ENCODE data around the gene NCL. TPM values are rescaled to one million over a fixed set of nuclear protein-coding genes. Genes with fewer than 3 reads are reported as not detected.
A peak's percentile ranks its signal among the peaks of the same experiment; 100 is the strongest.
"Not testable (repeated sequence)": the region's sequence is repeated elsewhere in the genome, so short reads cannot be mapped to it uniquely, and the experiment has no call there.

NCL gene
- total RNA-seq, 1 donor: 182 TPM

DNA sequence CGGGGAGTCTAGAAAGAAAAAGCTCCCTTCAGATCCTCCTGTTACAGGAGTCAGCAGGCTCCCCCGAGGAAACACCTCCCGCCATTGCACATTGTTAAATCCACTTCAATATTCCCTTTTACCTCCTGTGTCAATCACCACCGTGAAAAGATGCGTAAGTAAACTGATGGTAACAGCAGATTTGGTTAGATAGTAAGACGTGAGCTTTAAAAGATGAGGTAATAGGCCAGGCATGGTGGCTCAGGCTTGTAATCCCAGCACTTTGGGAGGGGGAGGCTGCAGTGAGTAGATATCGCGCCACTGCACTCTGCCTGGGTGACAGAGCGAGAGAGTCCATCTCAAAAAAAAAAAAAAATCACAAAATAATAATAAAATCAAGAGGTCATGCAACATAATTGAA is 15.2 kb upstream of the NCL start:
- Histone ChIP-seq H3K4me1 (ENCODE audit: insufficient read depth, low read length) (peaks cover 7% of the 10 kb centered on the region), H3K9me3 (ENCODE audit: low read depth, low read length) (no peaks in the 10 kb centered on the region), H3K4me3 (ENCODE audit: low read length) (no peak overlapping the region), H3K27me3 (ENCODE audit: insufficient read depth, low read length) (no peaks in the 10 kb centered on the region)

DNA sequence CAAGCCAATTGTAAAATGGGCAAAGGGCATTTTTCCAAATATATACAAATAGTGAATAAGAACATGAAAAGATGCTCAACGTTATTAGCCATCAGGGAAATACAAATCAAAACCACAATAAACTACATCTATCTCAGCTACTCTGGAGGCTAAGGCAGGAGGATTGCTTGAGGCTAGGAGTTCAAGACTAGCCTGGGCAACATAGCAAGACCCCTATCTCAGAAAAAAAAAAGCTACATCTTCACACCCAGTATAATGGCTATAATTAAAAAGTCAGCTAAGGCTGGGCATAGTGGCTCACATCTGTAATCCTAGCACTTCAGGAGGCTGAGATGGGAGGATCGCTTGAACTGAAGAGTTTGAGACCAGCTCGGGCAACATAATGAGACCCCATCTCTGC is 12.6 kb upstream of the NCL start:
- Histone ChIP-seq H3K4me3 (ENCODE audit: low read length) (no peak overlapping the region), H3K27me3 (ENCODE audit: insufficient read depth, low read length) (no peaks in the 10 kb centered on the region), H3K9me3 (ENCODE audit: low read depth, low read length) (no peaks in the 10 kb centered on the region), H3K4me1 (ENCODE audit: insufficient read depth, low read length) (no peaks in the 10 kb centered on the region)

DNA sequence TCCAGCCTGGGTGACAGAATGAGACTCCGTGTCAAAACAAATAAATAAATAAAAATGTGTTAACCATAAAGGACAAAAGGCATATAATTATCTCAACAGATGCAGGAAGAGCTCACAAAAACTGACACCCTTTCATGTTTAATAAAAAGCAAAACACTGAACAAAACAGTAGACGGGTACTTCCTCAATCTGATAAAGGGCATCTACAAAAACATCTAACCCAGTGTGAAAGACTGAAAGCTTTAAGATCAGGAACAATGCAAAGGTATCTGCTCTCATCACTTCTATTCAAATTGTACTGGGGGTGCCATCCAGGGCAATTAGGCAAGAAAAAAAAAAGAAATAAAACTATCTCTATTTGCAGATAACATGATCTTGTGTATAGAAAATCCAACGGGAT is 11.7 kb upstream of the NCL start:
- H3K27me3 ChIP-seq (ENCODE audit: insufficient read depth, low read length): no peaks in the 10 kb centered on the region
- no peaks in the 10 kb centered on the region for H3K4me1 ChIP-seq (ENCODE audit: insufficient read depth, low read length)
- no peaks in the 10 kb centered on the region for H3K9me3 ChIP-seq (ENCODE audit: low read depth, low read length)
- no peak overlapping the region for H3K4me3 ChIP-seq (ENCODE audit: low read length)

DNA sequence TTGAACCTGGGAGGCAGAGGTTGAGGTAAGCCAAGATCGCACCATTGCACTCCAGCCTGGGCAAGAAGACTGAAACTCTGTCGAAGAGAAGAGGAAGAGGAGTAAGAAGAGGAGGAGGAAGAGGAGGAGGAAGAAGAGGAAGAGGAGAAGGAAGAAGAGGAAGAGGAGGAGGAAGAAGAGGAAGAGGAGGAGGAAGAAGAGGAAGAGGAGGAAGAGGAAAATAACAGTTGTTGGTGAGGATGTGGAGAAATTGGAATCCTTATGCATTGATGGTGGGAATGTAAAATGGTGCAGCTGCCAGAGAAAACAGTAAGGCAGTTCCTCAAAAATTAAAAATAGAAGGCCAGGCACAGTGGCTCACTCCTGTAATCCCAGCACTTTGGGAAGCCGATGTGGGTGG is 8.5 kb upstream of the NCL start:
- Histone ChIP-seq H3K27me3 (ENCODE audit: insufficient read depth, low read length) (no peaks in the 10 kb centered on the region), H3K4me1 (ENCODE audit: insufficient read depth, low read length) (peaks cover 20% of the 10 kb centered on the region), H3K9me3 (ENCODE audit: low read depth, low read length) (no peaks in the 10 kb centered on the region), H3K4me3 (ENCODE audit: low read length) (no peak overlapping the region)

DNA sequence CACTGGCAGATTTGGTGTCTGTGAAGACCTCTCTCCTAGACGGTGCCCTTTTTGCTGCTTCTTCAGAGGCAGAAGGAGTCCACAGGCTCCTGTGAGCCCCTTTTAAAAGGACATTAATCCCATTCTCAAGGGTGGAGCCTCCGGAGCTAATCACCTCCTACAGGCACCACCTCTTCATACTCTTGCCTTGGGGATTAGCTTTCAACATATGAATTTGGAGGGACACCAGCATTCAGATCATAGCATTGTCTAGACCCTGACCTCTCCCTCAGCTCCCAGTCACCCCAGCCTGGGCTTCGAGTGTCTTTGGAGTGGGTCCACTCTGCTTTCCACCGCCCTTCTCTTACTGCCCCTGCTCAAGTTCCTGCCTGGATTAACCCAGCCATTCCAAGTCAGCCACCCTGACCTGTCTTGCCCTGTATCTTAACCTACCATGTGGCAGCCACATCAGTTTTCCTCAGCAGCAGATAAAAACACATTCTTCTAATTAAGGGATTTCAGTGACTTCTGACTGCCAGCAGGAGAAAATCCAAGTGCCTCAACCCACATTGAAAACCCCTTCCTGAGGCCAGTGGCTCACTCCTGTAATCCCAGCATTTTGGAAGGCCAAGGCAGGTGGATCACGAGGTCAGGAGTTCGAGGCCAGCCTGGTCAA is 6.1 kb upstream of the NCL start:
- Histone ChIP-seq H3K4me3 (ENCODE audit: low read length) (no peak overlapping the region), H3K9me3 (ENCODE audit: low read depth, low read length) (no peaks in the 10 kb centered on the region), H3K27me3 (ENCODE audit: insufficient read depth, low read length) (no peaks in the 10 kb centered on the region), H3K4me1 (ENCODE audit: insufficient read depth, low read length) (peaks cover 25% of the 10 kb centered on the region)

DNA sequence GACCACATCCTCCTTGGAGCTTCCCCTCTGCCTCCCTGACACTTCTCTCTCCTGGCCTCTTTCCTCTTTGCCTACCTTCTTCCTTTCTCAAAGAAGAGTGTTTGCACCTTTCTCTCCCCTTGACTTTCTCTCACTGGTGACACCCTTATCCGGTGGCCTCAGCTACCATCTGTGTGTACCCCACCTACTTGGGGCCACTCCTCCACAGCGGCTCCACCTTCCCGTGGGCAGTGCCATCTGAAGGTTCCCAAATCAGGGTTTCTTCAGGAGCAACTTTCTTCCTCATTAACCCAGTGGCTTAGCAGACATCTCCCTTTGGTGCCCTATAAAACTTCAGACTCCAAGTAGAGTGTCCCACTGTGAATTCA is 5.3 kb upstream of the NCL start:
- peaks cover 30% of the 10 kb centered on the region for H3K4me1 ChIP-seq (ENCODE audit: insufficient read depth, low read length)
- no peaks in the 10 kb centered on the region for H3K27me3 ChIP-seq (ENCODE audit: insufficient read depth, low read length)
- H3K4me3 ChIP-seq (ENCODE audit: low read length): no peak overlapping the region
- no peaks in the 10 kb centered on the region for H3K9me3 ChIP-seq (ENCODE audit: low read depth, low read length)

DNA sequence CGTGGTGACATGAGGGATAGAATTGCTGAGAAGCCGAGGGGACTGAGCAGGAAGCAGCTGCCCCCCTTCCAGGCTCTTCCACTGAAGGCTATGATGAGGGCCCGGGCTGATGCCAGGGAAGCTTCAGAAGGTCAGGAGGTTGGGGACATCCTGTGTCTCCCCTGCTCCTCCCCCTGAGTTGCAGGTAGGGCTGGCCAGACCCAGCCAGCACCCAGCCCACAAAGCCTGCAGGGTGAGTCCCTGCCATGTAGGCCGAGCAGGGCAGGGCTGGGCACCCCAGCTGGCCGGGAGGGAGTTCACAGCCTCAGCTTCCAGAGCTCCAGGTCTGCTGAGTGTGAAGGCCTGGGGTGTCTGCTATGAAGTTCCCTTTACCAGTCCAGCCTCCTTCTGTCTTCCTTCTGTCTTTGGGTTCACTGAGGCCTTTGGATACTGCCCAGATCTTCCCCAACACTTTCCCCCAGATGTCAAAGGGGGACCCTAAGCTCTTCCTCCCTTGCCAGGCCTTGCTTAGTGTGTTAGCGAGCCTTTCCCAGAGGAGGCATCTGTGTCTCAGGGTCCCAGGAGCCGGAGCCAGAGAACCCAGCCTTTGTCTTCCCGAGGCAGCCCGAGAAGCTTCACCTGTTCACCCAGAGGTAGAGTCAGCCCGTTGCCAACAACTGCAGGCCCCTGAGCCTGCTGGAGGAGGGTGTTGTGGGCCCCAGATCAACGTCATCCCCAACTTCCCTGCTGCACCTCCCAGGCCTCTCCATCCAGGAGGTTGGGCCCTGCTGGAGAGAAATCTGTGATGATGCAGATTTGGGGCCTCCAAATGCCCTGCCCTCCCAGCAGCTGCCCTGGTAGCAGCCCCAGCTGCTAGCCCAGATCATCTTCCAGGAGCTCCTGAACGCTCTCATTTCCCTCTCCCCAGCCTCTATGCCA is 3.6 kb upstream of the NCL start:
- no peaks in the 10 kb centered on the region for H3K9me3 ChIP-seq (ENCODE audit: low read depth, low read length)

DNA sequence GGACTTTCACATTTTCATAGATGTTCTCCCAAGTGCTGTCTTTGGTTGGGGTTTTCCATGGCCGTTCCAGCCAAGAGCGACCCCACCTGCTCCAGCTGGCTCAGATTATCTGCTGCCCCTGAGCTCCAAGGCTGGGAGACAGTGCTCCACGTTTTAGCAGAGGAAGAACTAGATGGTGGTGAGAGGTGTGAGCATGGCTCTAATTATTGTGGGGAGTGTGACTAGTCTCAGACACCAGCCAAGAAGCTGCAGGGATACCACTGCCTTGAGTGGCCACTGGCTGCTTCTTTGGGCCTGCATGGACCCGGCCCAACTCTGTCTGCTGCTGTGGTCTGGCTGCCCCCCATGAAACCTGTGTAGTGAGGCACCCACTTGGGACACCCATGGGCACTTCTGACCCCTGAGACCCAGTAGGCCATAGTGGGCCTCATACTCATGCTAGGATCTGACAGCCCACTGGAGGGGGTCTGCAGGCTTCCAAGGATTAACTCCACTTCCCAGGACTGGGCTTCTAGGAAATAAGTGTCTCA is 2.8 kb upstream of the NCL start:
- Histone ChIP-seq H3K4me3 (ENCODE audit: low read length) (no peak overlapping the region), H3K27me3 (ENCODE audit: insufficient read depth, low read length) (no peaks in the 10 kb centered on the region), H3K9me3 (ENCODE audit: low read depth, low read length) (no peaks in the 10 kb centered on the region), H3K4me1 (ENCODE audit: insufficient read depth, low read length) (peaks cover 47% of the 10 kb centered on the region)

More for the DNA sequence above, 3.6 kb upstream of the NCL start:
- no peak overlapping the region for H3K4me3 ChIP-seq (ENCODE audit: low read length)
- peaks cover 39% of the 10 kb centered on the region for H3K4me1 ChIP-seq (ENCODE audit: insufficient read depth, low read length)
- no peaks in the 10 kb centered on the region for H3K27me3 ChIP-seq (ENCODE audit: insufficient read depth, low read length)

DNA sequence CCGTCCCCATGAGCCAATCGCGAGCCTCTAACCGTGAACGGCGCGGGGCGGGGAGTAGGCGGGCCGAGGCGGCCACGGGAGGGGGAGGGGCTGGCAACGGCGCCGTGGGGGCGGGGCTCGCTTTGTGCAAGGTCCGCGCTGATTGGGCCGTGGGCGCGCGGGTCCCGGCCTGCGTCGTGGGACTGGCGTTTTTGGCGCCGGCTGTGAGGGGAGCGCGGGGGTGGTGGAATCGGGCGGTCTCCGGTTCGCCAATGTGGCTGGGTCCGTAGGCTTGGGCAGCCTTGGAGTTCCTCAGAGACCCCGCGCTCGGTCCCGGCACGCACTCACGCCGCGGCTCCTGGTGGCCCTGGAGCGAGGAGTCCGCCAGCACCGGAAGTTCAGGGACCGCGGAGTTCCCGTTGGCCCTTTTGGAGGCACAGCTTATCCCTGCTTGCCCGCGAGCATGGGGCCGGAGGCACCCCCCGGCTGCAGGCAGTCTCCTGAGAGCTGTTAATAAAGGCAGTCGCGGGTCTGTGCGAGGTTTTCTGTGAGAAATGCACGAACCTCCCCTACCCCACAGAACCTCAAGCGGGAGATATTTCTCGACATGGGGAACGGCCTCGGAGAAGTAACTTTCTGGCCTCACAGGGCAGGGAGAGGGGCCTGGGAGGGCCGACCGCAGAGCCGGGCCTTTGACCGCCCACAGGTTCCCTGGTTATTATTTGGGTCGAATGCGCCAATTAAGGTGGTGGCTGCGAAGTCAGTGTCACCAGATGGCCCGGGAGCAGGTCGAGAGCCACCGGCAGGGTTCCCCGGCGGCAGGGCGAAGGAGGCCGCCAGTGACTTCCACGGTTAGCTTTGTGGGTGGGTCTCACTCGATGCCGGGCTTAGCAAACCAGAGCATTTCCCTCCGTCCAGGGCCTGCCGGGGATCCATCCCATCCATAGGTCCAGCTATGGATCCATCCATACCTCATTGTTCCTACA is 574 bp upstream of the NCL start:
- Histone ChIP-seq H3K27me3 (ENCODE audit: insufficient read depth, low read length) (no peaks in the 10 kb centered on the region), H3K9me3 (ENCODE audit: low read depth, low read length) (no peaks in the 10 kb centered on the region), H3K4me3 (ENCODE audit: low read length) (peak overlapping the region; percentile 86), H3K4me1 (ENCODE audit: insufficient read depth, low read length) (peaks cover 54% of the 10 kb centered on the region)

DNA sequence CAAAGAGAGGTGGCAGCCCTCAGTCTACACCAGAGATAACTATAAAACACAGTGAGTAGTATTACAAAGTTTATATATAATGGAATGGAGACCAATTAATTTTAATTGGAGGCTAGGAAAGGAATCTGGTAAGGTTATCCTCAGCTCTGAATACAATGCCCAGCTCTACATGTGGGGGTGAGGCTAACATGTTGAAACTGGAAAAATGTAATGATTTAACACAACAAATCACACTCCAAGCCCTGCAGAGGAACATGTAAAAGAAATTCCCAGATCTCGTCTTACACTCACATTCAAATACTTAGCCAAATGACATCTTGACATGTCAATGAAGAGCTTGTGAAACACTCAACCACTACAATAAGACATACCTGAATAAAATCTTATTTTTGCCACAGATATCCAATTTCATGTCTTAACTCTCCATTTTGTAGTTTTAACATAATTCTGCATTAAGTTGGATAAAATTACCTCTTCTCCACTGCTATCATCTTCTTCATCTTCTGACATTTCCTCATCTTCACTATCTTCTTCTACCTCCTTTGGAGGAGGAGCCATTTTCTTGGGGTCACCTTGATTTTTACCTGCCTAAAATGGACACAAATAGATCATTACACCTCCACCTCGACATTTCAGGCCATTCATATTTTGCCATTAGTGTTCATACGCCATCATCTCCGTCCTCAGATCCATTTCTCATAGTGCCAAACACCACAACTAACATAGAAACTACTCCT is 1.4 kb downstream of the NCL start:
- peak overlapping the region; percentile 86 for H3K4me3 ChIP-seq (ENCODE audit: low read length)
- peaks cover 41% of the 10 kb centered on the region for H3K4me1 ChIP-seq (ENCODE audit: insufficient read depth, low read length)
- H3K27me3 ChIP-seq (ENCODE audit: insufficient read depth, low read length): no peaks in the 10 kb centered on the region
- no peaks in the 10 kb centered on the region for H3K9me3 ChIP-seq (ENCODE audit: low read depth, low read length)

DNA sequence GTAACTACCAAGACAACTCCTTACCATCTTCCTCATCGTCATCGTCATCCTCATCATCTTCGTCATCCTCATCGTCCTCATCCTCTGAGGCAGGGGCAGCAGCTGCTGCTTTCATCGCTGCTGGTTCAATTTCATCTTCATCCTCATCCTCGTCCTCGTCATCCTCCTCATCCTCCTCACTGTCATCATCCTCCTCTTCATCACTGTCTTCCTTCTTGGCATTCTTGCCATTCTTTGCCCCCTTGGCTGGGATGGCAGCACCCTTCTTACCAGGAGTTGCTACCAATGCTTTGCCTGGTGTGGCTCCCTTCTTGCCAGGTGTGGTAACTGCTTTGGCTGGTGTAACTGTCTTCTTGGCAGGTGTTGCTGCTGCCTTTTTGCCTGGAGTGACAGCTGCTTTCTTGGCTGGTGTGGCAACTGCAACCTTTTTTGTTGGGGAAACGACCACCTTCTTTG is 2.7 kb downstream of the NCL start:
- no peak overlapping the region for H3K4me3 ChIP-seq (ENCODE audit: low read length)
- no peaks in the 10 kb centered on the region for H3K9me3 ChIP-seq (ENCODE audit: low read depth, low read length)
- H3K27me3 ChIP-seq (ENCODE audit: insufficient read depth, low read length): no peaks in the 10 kb centered on the region
- peaks cover 41% of the 10 kb centered on the region for H3K4me1 ChIP-seq (ENCODE audit: insufficient read depth, low read length)

DNA sequence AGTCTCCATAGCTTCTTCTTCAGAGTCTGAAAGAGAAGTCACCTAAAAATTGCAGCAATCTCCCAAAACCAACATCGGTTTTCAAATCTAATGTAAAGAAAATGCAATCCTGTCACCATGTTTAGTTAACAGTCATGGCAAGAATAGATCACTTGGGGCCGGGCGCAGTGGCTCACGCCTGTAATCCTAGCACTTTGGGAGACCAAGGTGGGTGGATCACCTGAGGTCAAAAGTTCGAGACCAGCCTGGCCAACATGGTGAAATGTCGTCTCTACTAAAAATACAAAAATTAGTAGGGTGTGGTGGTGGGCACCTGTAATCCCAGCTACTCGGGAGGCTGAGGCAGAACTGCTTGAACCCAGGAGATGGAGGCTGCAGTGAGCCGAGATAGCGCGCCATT is 3.4 kb downstream of the NCL start:
- H3K4me3 ChIP-seq (ENCODE audit: low read length); H3K9me3 ChIP-seq (ENCODE audit: low read depth, low read length): not testable (repeated sequence)
- H3K4me1 ChIP-seq (ENCODE audit: insufficient read depth, low read length): peaks cover 40% of the 10 kb centered on the region

DNA sequence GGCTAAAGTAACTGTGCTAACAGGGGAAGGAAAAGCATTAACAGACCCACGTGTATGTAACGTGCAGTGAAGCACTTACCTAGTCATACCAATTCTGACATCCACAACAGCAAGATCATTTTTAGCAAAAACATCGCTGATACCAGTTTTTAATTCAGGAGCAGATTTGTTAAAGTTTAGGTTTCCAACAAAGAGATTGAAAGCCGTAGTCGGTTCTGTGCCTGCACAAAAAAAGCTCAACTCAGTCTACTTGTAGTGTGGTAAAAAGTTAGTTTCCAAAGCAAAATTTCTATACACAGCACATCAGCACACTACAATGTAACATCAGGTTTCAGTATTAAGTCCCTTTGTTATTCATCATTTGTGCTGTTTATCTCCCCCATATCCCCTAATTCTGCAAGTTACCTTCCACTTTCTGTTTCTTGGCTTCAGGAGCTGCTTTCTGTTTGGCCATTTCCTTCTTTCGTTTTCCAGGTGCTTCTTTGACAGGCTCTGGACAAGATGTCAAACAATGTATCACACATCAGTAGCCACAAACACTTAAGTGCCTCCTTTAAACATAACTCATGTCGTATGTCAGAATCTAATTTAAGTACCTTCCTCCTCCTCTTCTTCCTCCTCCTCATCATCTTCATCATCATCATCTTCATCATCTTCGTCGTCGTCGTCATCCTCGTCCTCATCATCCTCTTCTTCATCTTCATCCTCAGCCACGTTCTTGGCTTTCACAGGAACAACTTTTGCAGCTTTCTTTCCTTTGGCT is 4.0 kb downstream of the NCL start:
- no peaks in the 10 kb centered on the region for H3K9me3 ChIP-seq (ENCODE audit: low read depth, low read length)
- H3K4me1 ChIP-seq (ENCODE audit: insufficient read depth, low read length): peaks cover 34% of the 10 kb centered on the region
- H3K4me3 ChIP-seq (ENCODE audit: low read length): no peak overlapping the region
- H3K27me3 ChIP-seq (ENCODE audit: insufficient read depth, low read length): no peaks in the 10 kb centered on the region

More for the DNA sequence above, 3.4 kb downstream of the NCL start:
- H3K27me3 ChIP-seq (ENCODE audit: insufficient read depth, low read length): not testable (repeated sequence)
